Cardiac fibroblast (primary cell): ENCODE data around the gene SLC5A11.
A peak's percentile ranks its signal among the peaks of the same experiment; 100 is the strongest.

Experiments
- DNase-seq, 2 donors: peaks; one replicate each; pipeline versions ENCODE4 v3.0.0 to v3.0.0-alpha.2; 2010; ENCODE audit warnings: low read depth in 2 of 2
- H3K4me3 ChIP-seq, 2 donors: replicated peaks in 1 of 2; 1 replicate in 1 of 2; 2 replicates in 1 of 2; pipeline ENCODE4 v1.5.1; 2011; ENCODE audit warnings: low read depth in 2 of 2, low read length in 2 of 2, mild to moderate bottlenecking in 2 of 2, moderate library complexity in 1 of 2
- TF ChIP-seq, protein P1 (sequence below): IDR thresholded peaks from one replicate; pipeline ENCODE4 v1.5.1; 2011; ENCODE audit warnings: low read depth, mild to moderate bottlenecking, low read length, inconsistent platforms

Gene SLC5A11

DNA sequence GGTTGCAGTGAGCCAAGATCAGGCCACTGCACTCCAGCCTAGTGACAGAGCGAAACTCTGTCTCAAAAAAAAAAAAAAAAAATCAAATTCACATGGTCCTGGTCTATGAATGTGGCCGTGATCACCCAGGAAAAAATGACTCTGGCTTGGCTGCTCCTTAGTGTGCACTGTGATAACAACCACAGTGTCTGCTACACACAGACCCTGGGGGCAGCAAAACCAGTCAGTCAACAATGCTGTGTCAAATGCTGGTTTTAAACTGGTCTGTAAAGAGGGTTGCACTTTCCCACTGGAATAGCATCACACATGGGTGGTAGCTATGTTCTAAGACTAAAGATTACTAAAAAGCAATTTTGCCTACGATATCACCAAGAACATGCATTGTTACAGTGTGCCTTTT is 98.4 kb downstream of the SLC5A11 start:
- no peak for DNase-seq
- TF ChIP-seq, protein P1, sequence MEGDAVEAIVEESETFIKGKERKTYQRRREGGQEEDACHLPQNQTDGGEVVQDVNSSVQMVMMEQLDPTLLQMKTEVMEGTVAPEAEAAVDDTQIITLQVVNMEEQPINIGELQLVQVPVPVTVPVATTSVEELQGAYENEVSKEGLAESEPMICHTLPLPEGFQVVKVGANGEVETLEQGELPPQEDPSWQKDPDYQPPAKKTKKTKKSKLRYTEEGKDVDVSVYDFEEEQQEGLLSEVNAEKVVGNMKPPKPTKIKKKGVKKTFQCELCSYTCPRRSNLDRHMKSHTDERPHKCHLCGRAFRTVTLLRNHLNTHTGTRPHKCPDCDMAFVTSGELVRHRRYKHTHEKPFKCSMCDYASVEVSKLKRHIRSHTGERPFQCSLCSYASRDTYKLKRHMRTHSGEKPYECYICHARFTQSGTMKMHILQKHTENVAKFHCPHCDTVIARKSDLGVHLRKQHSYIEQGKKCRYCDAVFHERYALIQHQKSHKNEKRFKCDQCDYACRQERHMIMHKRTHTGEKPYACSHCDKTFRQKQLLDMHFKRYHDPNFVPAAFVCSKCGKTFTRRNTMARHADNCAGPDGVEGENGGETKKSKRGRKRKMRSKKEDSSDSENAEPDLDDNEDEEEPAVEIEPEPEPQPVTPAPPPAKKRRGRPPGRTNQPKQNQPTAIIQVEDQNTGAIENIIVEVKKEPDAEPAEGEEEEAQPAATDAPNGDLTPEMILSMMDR: no peak
- H3K4me3 ChIP-seq: no peak overlapping the region

DNA sequence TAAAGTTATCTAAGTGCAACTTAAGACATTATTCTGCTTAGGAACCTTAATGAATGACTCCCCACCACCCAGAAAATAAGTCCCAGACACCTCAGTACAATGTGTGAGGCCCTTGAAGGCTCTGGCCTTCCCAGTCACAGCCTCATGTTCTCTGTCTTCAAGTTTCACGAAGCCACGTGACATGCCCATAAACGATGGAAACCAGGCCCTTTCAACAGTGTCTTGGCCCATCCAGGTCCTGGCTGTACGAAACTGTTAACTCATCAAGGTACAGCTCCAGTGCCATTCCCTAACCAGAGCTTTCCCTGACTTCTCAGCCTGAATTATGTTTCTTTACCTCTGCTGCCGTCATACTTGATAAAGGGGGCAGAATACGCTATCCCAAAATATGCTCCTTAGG is 100.4 kb downstream of the SLC5A11 start:
- TF ChIP-seq, protein P1: no peak
- no peak overlapping the region for H3K4me3 ChIP-seq
- no peak for DNase-seq

- DNase-seq: peak; percentile 57 to 58
- no peak overlapping the region for H3K4me3 ChIP-seq
- TF ChIP-seq, protein P1: no peak
These were observed 104.5 kb downstream of the SLC5A11 start for GRCh38 chr16:24950275-24950674.

DNA sequence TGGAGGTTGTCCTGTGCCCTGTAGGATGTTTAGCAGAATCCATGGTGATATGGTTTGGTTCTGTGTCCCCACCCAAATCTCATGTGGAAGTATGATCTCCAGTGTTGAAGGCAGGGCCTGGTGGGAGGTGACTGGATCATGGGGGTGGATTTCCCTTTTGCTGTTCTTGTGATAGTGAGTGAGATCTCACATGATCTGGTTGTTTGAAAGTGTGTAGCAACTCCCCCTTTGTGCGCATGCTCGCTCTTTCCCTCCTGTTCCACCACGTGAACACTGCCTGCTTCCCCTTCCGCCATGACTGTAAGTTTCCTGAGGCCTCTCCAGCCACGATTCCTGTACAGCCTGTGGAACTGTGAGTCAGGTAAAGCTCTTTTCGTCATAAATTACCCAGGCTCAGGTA is 107.5 kb downstream of the SLC5A11 start:
- no peak overlapping the region for H3K4me3 ChIP-seq
- TF ChIP-seq, protein P1: no peak
- DNase-seq: no peak

DNA sequence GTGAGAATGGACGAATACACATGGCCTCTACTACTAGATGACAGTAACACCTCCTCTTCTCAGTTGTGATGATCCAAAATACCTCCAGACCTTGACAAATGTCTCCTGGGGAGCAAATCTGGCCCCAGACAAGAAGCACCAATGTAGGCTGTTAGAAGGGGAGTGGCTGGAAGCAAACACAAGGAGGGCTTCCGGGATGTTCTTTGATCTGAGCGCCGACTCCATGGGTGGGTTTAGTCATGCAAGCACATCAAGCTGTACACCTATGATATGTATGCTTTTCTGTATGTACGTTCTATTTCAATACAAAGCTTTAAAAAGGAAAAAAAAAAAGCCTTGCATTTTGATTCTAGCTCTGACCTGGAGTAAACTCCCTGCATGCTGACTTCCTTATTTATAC is 108.0 kb downstream of the SLC5A11 start:
- TF ChIP-seq, protein P1: no peak

GRCh38 chr16:24954137-24954536 is 108.4 kb downstream of the SLC5A11 start:
- no peak overlapping the region for H3K4me3 ChIP-seq
- DNase-seq: no peak
- TF ChIP-seq, protein P1: no peak

More for the DNA sequence above, 108.0 kb downstream of the SLC5A11 start:
- H3K4me3 ChIP-seq: no peak overlapping the region
- DNase-seq: no peak
